OCI-LY1 (cell line): Measurements from ENCODE around the gene ZSCAN5A.
A peak's percentile ranks its signal among the peaks of the same experiment; 100 is the strongest.
"Not testable (repeated sequence)": the region's sequence is repeated elsewhere in the genome, so short reads cannot be mapped to it uniquely, and the experiment has no call there.

Experiments
- H2AFZ ChIP-seq: fragments of 200-600 bp; sonication (generic), shearing (Covaris generic); 2 replicates; pipeline ENCODE4 v1.6.0; 2014; ENCODE audit warnings: antibody characterized with exemption, mild to moderate bottlenecking, low read length
- H3F3A ChIP-seq: fragments of 200-600 bp; sonication (generic), shearing (Covaris generic); 2 replicates; pipeline ENCODE4 v1.6.0; 2014; ENCODE audit warnings: mild to moderate bottlenecking, antibody characterized with exemption, low read length, moderate library complexity; ENCODE audit not compliant: insufficient read depth
- H3K27ac ChIP-seq: fragments of 200-600 bp; sonication (generic); 2 replicates; pipeline ENCODE4 v1.5.1; 2014; ENCODE audit warnings: low read length, mixed run types, mild to moderate bottlenecking, low read depth; ENCODE audit not compliant: poor library complexity, severe bottlenecking
- H3K27me3 ChIP-seq: fragments of 200-600 bp; sonication (generic); 2 replicates; pipeline ENCODE4 v1.6.0; 2014; ENCODE audit warnings: antibody characterized with exemption, mild to moderate bottlenecking, low read length, moderate library complexity; ENCODE audit not compliant: insufficient read depth
- H3K36me3 ChIP-seq: fragments of 200-600 bp; sonication (generic); 2 replicates; pipeline ENCODE4 v1.6.1; 2014; ENCODE audit warnings: mild to moderate bottlenecking, antibody characterized with exemption, low read length, moderate library complexity, mixed read lengths; ENCODE audit not compliant: insufficient read depth
- H3K4me1 ChIP-seq: fragments of 200-600 bp; sonication (generic); 2 replicates; pipeline ENCODE4 v1.5.1; 2014; ENCODE audit warnings: mild to moderate bottlenecking, low read length, moderate library complexity; ENCODE audit not compliant: insufficient read depth, severe bottlenecking
- H3K4me2 ChIP-seq: fragments of 200-600 bp; sonication (generic), shearing (Covaris generic); 2 replicates; pipeline ENCODE4 v1.6.1; 2014; ENCODE audit warnings: low read length
- H3K4me3 ChIP-seq: fragments of 200-600 bp; sonication (generic); 2 replicates; pipeline ENCODE4 v1.5.1; 2014; ENCODE audit warnings: low read length, low read depth, mild to moderate bottlenecking, mixed read lengths; ENCODE audit not compliant: poor library complexity, severe bottlenecking
- H3K79me2 ChIP-seq: fragments of 200-600 bp; shearing (Covaris generic); 2 replicates; pipeline ENCODE4 v1.6.1; 2016; ENCODE audit warnings: mixed run types, low read length, mixed read lengths; ENCODE audit not compliant: insufficient read depth
- H3K9ac ChIP-seq: fragments of 200-600 bp; sonication (generic), shearing (Covaris generic); 2 replicates; pipeline ENCODE4 v1.6.1; 2014; ENCODE audit warnings: mild to moderate bottlenecking, low read length, mixed read lengths
- H3K9me2 ChIP-seq: fragments of 200-600 bp; sonication (generic), shearing (Covaris generic); 2 replicates; pipeline ENCODE4 v1.6.1; 2014; ENCODE audit warnings: low read depth, mild to moderate bottlenecking, low read length, mixed read lengths
- H3K9me3 ChIP-seq: fragments of 200-600 bp; shearing (Covaris generic); 2 replicates; pipeline ENCODE4 v1.6.1; 2014; ENCODE audit warnings: low read length, mixed read lengths
- H4K20me1 ChIP-seq: fragments of 200-600 bp; sonication (generic), shearing (Covaris generic); 2 replicates; pipeline ENCODE4 v1.6.0; 2016; ENCODE audit warnings: mild to moderate bottlenecking, low read length; ENCODE audit not compliant: insufficient read depth
- CTCF ChIP-seq: fragments of 200-600 bp; sonication (generic), shearing (Covaris generic); IDR thresholded peaks from 2 replicates; pipeline ENCODE4 v1.5.1; 2017; ENCODE audit warnings: mild to moderate bottlenecking, antibody characterized with exemption, low read length, moderate library complexity, mixed read lengths
- EZH2 ChIP-seq: fragments of 200-600 bp; sonication (generic), shearing (Covaris generic); IDR thresholded peaks from 2 replicates; pipeline ENCODE4 v1.8.0; 2017; ENCODE audit warnings: borderline replicate concordance, mixed run types, mild to moderate bottlenecking, antibody characterized with exemption, low read length, moderate library complexity, mixed read lengths

The ZSCAN5A gene

GRCh38 chr19:56221851-56222250 lies 92.8 kb downstream of the ZSCAN5A start:
- Histone ChIP-seq H3K9me2 (no peaks in the 10 kb centered on the region), H3K36me3 (no peaks in the 10 kb centered on the region), H3K9me3 (no peaks in the 10 kb centered on the region), H3F3A (no peaks in the 10 kb centered on the region), H3K9ac (no peak overlapping the region), H3K4me2 (no peak overlapping the region), H4K20me1 (no peaks in the 10 kb centered on the region), H3K79me2 (no peaks in the 10 kb centered on the region), H2AFZ (no peak overlapping the region), H3K4me1 (no peaks in the 10 kb centered on the region), H3K27ac (no peak overlapping the region), H3K4me3 (no peak overlapping the region), H3K27me3 (no peaks in the 10 kb centered on the region)
- TF ChIP-seq EZH2, result no peak
- TF ChIP-seq CTCF, result no peak

GRCh38 chr19:56221442-56221841 lies 93.2 kb downstream of the ZSCAN5A start:
- H3K36me3 ChIP-seq, H3K4me2 ChIP-seq, H3K9me3 ChIP-seq, H3K9me2 ChIP-seq, H3K4me1 ChIP-seq, H3K4me3 ChIP-seq, H4K20me1 ChIP-seq, H3K9ac ChIP-seq, H3K27me3 ChIP-seq, H3F3A ChIP-seq, H3K79me2 ChIP-seq, H3K27ac ChIP-seq, H2AFZ ChIP-seq: not testable (repeated sequence)
- TF ChIP-seq CTCF, result peak; percentile 33; the same call in 1 of the 2 replicates

- no peaks in the 10 kb centered on the region for H3K36me3 ChIP-seq
- H3K9ac ChIP-seq, result no peak overlapping the region
- no peaks in the 10 kb centered on the region for H3K4me1 ChIP-seq
- no peaks in the 10 kb centered on the region for H3K9me3 ChIP-seq
- TF ChIP-seq EZH2, result no peak
- no peak for TF ChIP-seq CTCF
- no peak overlapping the region for H3K27ac ChIP-seq
- H3K4me2 ChIP-seq, result no peak overlapping the region
- no peaks in the 10 kb centered on the region for H3K79me2 ChIP-seq
- no peaks in the 10 kb centered on the region for H3K9me2 ChIP-seq
- no peaks in the 10 kb centered on the region for H3K27me3 ChIP-seq
- no peak overlapping the region for H2AFZ ChIP-seq
- H3K4me3 ChIP-seq, result no peak overlapping the region
- no peaks in the 10 kb centered on the region for H3F3A ChIP-seq
- no peaks in the 10 kb centered on the region for H4K20me1 ChIP-seq
These were observed 95.7 kb downstream of the ZSCAN5A start for GRCh38 chr19:56218961-56219360.
